GM12891 (cell line): ENCODE results near the gene MGA. TPM values are rescaled to one million over a fixed set of nuclear protein-coding genes. Genes with fewer than 3 reads are reported as not detected.

Experiments
- DNase-seq: peaks from one replicate; pipeline ENCODE4 v3.0.0; 2011; ENCODE audit warnings: low spot score; ENCODE audit not compliant: insufficient read length
- FAIRE-seq: peaks from 2 replicates; lab custom pipeline; 2011; peaks lifted over from hg19 to GRCh38; lab: Jason Lieb, UNC
- PAX5 ChIP-seq: IDR thresholded peaks from 2 replicates; pipeline ENCODE4 v1.6.1; 2011; ENCODE audit warnings: low read length, moderate library complexity, mild to moderate bottlenecking; ENCODE audit not compliant: insufficient read depth, severe bottlenecking
- POLR2A ChIP-seq: IDR thresholded peaks from 2 replicates; pipeline ENCODE4 v1.6.1; 2011; ENCODE audit warnings: low read depth, low read length, control low read depth
- POLR2AphosphoS5 ChIP-seq: IDR thresholded peaks from 2 replicates; pipeline ENCODE4 v1.6.1; 2011; ENCODE audit warnings: low read depth, low read length, control low read depth
- POU2F2 ChIP-seq: IDR thresholded peaks from 2 replicates; pipeline ENCODE4 v1.6.1; 2011; ENCODE audit warnings: low read depth, mild to moderate bottlenecking, control low read depth, low read length, moderate library complexity
- SPI1 ChIP-seq: IDR thresholded peaks from 2 replicates; pipeline ENCODE4 v1.6.1; 2011; ENCODE audit warnings: low read depth, low read length, control low read depth
- TAF1 ChIP-seq: IDR thresholded peaks from 2 replicates; pipeline ENCODE4 v1.6.1; 2011; ENCODE audit warnings: low read depth, low read length, control low read depth
- polyA plus RNA-seq: library from polyadenylated mRNA; unstranded; fragments of >200 nt; gene quantifications from one replicate; pipeline ENCODE4 v1.2.1, GENCODE V29; 2012; ENCODE audit warnings: low read depth, missing spikeins, inconsistent platforms; ENCODE audit not compliant: missing spikeins

The MGA gene
- 4.2 TPM for polyA plus RNA-seq

DNA sequence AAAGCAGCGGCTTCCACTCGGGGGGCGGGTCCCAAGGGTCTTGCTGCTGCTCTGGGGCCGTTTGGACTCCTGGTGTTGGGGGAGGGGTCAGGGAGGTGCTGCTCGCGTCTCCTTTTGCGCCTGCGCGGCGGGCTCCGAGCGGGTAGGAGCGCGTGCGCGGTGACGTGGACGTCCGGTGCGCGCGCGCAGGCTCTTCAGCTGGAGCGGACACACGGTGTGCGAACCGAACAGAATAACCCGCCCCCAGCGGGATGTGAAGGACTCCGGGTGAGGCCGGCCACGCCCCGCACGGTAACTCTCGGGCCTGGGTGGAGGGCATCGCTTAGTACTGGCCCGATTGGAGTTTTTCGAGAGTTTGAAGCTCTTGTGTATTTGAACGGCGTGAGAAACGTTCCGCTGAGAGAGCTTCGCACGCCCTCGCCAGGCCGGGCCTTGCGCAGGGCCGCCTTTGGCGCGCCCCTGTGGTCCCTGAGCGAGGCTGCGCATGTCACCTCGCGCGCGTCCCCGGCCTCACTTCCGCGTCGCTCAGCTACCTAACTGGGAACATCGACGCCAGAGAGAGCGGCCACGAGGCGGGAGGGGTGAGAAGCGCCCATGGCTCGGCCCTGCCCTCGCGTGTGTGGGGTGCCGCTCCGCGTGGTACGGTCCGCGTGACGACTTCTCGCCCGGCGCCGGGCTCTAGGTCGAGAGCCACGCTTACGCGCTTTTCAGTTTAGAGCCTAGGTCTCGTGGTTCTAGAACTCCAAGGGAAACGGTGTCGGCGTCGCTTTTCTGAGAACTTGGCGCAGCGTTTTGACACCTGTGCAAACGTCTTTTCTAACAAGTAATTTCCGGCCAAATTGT, at the start of gene MGA:
Gene MGA (plus strand): TSS at position 171 of the 843 bp plus-strand sequence.
- peak; percentile 98 for FAIRE-seq
- peak; percentile 84 for DNase-seq
- 0 out of 2 replicates have a peak, but pooled peaks have one; percentile 10 for TF ChIP-seq SPI1
- peak; percentile 84 for TF ChIP-seq POLR2AphosphoS5
- TF ChIP-seq PAX5 = no peak
- TF ChIP-seq POLR2A = peak; percentile 63
- TF ChIP-seq TAF1 = peak; percentile 47; the same call in 1 of the 2 replicates
- TF ChIP-seq POU2F2 = peak; percentile 38; the same call in 1 of the 2 replicates

DNA sequence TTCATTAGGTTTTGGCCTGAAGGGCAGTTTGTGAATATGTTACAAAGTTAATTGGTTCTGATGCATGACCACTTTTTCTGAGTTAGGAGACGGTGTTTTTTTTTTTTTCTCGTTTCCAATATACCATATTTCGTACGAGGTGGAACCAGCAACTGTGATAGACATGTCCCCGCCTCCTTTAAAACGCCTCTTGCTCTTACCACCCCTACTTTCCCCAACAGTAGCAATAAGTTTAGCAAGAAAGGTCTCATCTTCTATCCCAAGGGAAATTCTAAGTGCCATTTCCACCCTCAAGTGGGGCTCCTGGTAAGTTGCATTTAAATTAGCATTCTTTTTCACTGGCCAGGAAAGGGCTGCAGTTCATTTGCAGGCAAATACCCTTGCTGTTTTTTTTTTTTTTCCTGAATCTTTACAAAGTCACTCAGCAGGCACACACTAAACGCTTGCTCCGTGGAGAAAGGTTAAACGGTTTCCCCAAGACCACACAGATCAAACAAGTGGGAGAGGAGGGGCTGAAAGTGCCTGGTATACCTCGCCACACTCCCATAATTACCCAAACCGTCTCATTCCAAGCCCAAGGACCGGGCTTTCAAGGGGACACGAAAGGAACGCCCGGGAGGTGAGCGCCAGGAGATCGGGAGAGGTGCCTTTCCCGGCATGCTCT, 39.5 kb upstream of the MGA start:
- FAIRE-seq = no peak
- no peak for TF ChIP-seq POLR2AphosphoS5
- no peak for DNase-seq

DNA sequence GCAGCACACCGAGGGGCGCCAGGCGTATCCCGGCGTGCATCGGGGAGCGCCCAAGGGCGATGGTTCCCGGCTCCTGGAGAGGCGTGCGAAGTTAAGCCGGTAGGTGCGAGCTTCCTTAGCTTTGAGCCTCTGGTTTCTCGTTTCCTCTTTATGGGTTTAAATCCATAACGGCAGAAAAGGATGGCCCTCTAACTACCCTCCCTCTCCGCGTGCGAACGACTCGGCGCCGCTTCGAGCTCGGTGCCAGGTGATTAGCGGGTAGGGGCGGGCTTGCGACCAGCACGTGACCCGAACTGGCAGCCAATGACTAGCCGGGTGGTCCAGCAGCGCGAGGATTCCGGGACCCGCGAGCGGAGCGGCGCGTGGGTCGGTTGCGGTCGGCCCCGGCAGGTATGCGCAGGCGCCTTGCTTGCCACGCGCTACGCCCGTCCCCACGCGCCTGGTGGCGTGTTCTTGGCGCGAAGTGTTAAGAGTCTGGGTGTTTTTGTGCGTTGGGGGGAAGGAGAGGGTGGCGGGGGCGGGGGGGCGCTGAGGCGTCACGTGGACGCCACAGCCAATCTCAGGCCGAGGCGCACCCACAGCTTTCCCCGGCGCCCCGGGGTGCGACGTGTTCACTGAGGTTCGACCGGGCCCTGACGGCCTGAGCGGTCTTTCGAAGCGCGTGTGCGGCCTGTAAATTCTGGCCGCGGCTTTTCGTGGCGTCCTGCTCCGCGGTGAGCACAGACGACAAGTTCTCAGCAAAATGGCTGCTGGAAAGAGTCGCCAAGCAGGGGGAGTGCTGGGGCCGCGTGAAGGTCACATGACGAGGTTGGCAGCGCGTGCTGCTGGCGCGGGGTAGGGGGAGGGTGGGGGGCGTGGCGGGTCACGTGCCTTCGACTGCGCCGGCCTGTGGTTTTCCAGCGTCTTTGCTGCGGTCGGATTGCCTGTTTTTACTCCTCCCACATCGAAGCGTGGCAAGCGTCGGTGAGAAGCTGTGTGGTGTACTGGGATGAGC, 38.7 kb upstream of the MGA start:
- DNase-seq = peak; percentile 84
- TF ChIP-seq PAX5 (no peak), POLR2A (no peak), SPI1 (peak; percentile 46)
- peak; percentile 92 for FAIRE-seq

DNA sequence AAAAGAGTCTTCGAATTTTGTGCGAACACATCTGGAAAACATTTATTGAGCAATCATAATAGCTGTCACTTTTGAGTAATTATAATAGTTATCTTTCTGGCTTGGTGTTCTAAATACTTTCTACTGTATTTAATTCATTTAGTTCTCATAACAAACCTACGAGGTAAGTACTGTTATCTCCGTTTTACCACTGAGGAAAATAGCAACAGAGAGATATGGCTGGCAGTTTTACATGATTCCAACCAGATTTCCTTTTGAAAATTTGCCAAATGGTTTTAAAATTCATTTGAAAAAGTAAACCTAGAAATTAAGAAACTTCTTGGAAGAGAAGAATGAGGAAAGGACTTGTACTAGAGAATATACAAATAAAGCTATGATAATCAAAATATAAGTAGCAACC, 37.3 kb upstream of the MGA start:
- no peak for DNase-seq
- TF ChIP-seq POLR2A (no peak), TAF1 (no peak), POLR2AphosphoS5 (no peak), SPI1 (no peak), POU2F2 (no peak), PAX5 (no peak)
- FAIRE-seq = no peak

DNA sequence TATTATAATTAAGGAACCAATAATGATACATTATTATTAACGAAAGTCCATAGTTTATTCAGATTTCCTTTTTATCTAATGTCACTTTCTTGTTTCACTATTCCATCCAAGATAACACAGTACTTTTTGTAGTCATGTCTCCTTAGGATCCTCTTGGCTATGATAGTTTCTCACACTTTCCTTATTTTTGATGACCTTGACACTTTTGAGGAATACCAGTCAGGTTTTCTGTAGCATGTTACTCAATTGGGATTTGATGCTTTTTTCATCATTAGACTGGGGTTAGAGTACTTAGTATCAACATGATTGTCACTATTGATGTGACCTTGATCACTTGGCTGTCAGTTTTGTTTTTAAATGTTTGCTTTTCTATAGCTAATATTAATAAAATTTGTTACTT, 33.0 kb upstream of the MGA start:
- TF ChIP-seq SPI1 (no peak), PAX5 (no peak), POU2F2 (no peak)
- FAIRE-seq (no peak), DNase-seq (no peak)

DNA sequence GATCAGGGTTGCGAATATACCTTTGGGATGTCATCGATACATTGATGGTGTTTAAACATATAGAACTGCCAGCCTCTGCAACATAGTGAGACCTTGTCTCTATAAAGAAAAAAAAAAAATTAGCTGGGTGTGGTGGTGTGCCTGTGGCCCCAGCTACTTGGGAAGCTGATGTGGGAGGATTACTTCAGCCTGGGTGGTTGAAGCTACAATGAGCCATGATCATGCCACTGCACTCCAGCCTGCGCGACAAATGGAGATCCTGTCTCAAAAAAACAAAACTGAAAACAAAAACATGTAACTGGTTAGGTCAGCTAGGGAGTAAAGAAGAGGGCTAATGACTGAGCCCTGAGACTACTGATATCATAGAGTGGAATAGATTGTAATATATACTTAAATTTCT, 30.7 kb upstream of the MGA start:
- no peak for TF ChIP-seq POU2F2
- TF ChIP-seq SPI1 = no peak
- no peak for TF ChIP-seq POLR2AphosphoS5
- TF ChIP-seq PAX5 = no peak
- no peak for TF ChIP-seq POLR2A
- no peak for TF ChIP-seq TAF1
- FAIRE-seq = peak; percentile 35
- DNase-seq = no peak

DNA sequence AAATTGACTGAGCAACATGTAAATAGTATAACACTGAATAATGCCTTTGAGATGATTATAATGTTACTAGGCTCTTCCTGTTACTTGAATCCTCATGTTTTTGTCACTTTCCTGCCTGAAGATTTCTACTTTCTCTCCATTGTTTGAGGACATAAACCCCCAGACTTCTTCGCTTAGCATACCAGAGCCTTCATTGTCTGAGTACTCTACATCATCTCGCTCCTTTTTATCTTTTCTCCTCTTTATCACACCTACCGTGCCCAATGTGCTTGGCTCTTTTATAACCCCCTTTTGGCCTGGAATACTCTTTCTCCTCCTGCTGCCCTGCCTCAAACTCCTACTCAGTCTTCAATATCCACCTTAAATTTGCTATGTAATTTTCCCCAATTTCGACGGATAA, 30.3 kb upstream of the MGA start:
- DNase-seq (no peak), FAIRE-seq (no peak)
- TF ChIP-seq POLR2A (no peak), POLR2AphosphoS5 (no peak), TAF1 (no peak), PAX5 (no peak), SPI1 (no peak), POU2F2 (no peak)

DNA sequence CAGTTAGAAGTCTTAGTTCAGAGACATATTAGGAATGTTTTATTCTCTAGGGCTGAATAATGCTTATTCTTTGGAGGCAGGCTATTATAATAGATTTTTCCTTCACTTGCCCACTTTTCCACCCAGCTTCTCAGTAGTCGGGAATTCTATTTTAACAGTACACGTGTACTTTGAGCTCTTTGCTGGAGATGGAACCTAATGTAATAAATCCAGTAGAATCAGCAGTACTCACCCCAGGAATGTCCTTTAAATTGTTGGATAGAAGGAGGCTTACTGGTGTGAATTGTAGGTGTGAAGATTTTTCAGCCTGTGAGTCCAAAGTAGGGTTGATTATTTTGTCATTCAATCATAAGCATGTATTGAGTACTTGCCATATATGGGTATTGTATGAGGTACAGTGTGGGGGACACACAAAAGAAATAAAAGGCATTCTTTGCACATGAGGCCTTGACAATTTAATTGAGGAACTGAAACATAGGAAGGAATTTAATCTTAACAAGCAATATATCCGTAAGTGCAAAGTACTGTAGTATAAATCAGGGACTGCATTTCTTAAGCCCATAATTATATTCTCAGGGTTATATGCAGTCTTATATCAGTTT, 29.5 kb upstream of the MGA start:
- DNase-seq = no peak
- no peak for TF ChIP-seq PAX5
- TF ChIP-seq POU2F2 = no peak
- TF ChIP-seq SPI1 = peak; percentile 69; the same call in 1 of the 2 replicates
- no peak for FAIRE-seq

DNA sequence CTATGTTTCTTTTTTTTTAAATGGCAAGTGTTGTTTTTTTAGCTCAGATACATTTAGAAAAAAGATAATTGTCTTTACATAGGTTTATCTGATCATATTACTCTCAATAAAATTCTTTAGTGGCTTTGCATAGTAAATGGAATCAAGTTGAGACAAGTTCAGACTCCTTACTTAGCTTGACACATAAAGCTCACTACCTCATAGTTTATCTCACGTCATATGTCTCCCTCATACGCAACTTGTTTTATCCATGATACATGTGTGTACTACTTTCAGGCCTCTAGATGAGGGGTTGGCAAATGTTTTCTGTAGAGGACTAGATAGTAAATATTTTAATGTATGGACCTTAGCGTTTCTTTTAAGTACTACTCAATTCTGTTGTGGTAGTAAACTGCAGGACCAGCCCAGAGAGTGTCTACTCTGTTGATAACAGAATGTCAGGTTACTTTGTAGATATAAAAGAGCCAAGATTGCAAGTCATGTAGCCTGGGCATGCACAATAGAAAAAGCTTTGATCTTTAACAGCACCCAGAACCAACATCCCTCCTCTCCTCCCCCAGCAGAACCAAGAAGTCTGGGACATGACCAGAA, 28.2 kb upstream of the MGA start:
- DNase-seq (no peak), FAIRE-seq (no peak)
- TF ChIP-seq POLR2A = no peak
- no peak for TF ChIP-seq POU2F2
- TF ChIP-seq SPI1 = no peak
- no peak for TF ChIP-seq PAX5
- TF ChIP-seq TAF1 = no peak
- no peak for TF ChIP-seq POLR2AphosphoS5
